HG02943 (cell line): ENCODE measurements around the gene TSR3.

ENCODE experiments used
- ATAC-seq: cut with Tn5 transposase; IDR thresholded peaks from one replicate; pipeline ENCODE4 v1.9.1; 2021; ENCODE audit warnings: mild to moderate bottlenecking, low read depth, moderate library complexity; ENCODE audit not compliant: unreplicated experiment

The TSR3 gene

DNA sequence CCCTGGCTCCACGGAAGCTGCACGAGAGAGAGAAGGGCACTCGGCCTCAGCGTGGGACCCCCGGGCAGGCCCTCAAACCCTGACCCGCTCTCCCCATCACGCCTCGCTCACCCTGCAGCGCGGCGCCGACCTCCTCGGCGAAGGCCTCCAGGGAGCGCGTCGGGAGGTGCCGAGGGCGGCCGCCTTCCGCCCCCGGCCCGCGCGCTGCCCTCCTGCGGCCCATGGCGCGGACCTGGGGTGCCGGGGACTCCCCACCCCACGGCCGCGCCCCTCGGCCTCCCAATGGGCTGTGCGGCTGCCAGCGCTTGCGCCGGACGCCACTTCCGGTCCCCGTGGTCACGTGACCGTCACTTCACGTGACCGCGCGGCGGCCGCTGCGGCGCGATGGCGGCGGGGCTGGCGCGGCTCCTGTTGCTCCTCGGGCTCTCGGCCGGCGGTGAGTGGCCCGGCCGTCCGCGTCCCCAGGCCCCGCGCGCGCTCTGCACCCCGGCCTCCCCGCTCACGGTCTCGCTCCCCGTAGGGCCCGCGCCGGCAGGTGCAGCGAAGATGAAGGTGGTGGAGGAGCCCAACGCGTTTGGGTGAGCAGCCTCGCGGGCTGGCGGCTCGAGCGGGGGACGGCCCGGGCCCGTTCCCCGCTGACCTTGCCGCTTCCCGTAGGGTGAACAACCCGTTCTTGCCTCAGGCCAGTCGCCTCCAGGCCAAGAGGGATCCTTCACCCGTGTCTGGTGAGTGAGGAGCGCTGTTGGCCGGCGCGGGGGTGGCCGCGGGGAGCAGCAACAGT is at the start of gene TSR3, which contains the start of gene GNPTG:
Gene TSR3 (minus strand): TSS at position 297 of the 781 bp plus-strand sequence. CDS start 74 bp downstream, at position 223.
Gene GNPTG (plus strand): TSS at position 350 of the 781 bp plus-strand sequence. CDS start 35 bp downstream, at position 385.
- ATAC-seq, result peak; percentile 61

DNA sequence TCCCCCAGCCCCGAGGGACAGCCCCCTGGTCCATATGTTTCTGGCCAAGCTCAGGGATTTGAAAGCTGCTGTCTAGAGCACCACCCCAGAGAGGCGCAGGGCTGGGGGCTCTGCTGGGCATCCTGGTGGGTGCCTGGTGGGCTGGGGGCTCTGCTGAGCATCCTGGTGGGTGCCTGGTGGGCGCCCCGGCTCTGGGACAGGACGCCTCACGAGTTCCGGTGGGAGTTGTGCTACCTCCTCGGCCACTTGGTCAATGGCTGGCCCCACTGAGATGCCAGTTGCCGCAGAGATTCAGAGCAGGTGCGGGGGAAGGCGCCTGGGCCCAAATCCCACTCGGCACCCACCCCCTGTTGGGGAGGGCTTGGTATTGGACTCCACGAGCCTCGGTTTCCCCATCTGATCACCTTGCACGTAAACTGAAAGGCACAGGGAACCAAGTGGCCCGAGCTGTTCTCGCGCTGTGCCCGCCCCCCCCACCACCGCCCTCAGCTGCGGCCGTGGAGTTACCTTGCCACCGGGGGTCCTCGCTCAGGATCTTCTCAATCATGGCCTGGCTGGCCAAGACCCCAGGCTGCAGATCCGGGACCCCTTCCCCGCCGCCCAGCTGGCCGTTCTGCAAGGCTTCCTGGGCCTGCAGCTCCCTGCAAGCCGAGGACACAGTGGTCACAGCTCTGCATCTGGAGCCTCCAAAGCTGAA is 49.5 kb upstream of the TSR3 start:
- ATAC-seq, result no peak

DNA sequence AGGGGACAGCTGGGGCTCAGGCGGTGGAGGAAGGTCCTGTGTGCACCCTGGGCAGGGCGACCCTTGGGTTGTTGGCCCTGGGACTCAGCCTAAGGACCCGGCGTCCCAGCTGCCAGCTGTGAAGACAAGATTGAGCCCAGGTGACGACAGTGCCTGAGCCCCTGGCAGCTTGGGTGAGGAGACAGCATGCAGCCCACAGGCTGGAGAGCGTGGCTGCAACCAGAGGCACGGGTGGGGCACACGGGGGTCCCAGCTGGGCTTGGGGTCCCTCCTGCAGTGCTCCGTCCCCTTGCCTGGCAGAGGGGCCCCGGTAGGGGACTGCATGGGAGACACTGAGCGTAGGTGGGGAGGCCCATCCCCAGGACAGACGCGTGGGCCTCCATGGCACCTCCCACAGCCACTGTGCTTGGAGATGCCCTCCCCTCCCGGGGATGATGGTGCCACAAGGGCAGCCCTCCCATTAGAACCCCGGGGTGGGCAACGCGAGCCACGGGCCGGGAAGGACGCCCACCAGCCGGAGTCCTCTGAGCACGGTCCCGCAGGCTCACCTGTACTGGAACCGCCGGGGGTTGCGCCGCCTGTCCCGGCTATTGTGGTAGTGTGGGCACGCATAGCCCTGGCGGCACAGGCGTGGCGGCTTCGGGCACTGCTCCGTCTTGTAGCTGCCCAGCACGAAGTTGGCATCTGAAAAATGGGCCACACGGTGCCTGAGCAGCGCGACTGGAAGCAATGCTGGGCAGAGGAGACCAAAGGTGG is 47.3 kb upstream of the TSR3 start:
- ATAC-seq, result no peak

DNA sequence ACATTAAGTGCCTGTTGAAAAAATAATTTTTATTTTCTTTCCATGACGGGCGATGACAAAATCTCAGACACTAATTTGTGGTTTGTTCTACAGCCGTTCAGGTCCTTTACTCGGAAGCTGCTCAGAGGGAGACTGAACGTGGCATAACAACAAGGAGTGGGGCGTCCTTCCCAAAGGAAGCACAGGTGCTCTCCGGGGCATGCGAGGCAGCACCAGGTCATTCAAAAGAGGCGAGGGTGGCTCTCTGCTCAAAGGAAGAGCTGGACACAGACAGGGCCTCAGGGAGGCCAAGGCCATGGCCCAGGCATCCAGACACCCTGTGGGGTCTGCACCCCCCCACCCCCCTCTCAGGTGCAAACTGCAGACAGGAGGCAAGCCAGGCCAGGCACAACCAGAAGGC is 46.7 kb upstream of the TSR3 start:
- no peak for ATAC-seq

DNA sequence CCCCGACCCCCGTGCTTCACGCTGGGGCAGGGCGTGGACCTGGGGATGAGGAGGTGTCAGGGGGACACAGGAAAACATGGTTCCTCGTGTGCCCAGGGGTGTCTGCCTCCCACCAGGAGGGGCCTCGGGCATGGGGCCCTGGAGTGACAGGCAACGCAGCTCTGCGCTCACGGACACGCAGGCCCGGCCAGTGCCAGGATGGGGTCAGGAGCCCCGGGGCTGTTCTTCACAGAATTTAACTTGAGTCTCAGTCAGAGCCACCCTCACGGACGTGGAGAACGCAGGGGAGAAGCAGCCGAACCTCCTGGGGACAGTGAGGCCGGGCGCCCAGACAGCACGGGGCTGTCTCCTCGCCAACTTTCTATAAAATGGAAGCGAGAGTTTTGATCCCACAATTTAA is 46.1 kb upstream of the TSR3 start:
- no peak for ATAC-seq

DNA sequence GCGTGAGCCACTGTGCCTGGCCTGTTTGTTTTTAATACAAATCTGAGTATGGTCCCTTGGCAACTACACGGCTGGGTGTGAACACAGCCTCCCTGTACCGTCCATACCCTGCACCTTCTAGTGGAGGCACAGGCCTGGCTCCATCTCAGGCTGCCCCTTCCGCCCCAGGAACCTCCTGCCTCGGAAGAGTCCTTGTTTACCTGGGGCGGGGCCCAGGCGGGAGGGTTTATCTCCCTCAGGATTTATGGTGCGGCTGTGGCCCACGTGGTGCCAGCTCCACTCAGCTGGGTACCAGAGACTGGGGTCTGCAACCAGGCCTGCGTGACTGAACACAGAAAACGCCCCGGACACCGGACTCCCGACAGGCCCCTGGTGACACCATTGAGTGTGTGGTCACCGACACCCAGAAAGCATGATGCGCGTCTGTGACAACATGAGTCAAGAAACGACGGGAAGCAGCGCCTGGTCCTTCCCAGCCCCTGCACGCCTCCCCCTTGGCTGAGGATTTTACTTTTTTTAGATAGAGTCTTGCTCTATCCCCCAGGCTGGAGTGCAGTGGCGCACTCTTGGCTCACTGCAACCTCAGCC is 43.9 kb upstream of the TSR3 start:
- no peak for ATAC-seq

DNA sequence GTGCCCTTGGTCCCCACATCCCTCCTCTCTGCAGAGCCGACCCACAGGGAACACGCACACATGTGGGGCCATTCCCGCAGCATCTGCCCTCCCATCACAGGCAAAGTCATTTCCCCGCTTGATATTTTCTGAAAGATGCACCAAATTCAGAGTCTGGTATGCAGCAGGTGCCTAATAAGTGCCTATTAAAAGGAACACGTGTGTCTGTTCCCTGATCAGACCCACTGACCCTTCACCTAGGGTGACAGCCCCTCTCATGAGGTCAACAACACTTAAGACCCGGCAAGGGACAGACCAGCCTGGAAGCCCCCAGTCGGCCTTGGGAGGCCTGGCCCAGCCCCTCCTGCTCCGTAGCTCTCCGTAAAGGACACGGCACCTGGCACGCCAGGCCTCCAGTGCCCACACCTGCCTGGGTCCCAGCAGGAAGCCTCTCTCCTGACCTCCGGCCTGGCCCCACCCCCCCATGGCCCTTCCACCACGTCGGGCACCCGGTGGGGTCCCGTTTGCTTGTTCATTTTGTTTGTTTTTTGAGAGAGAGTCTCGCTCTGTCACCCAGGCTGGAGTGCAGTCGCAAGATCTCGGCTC is 42.8 kb upstream of the TSR3 start:
- ATAC-seq, result no peak

DNA sequence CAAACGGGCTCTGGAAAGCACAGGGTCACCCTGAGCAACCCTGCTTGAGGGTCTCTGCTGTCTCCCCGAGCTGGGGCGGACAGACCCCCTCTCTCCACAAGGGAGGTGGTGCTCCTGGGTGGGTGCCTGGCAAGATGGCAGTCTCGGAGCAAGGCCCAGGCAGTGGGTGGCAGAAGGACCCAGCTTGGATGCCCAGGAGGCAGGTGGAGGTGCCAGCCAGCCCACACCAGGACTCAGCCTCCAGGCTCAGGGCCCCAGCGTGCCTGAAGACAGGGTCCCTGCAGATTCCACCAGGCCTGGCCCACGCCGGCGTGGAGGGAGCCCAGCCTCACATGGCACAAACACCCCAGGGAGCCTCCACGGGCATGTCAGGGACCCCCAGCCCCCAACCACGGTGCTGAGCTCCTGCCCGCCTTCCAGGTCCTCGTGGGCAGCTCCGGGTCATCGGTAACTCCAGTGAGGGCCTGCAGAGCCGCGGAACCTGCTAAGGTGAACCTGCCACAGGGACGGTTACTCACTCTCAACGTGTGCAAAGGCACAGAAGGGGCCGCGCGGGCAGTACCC is 42.0 kb upstream of the TSR3 start:
- no peak for ATAC-seq

DNA sequence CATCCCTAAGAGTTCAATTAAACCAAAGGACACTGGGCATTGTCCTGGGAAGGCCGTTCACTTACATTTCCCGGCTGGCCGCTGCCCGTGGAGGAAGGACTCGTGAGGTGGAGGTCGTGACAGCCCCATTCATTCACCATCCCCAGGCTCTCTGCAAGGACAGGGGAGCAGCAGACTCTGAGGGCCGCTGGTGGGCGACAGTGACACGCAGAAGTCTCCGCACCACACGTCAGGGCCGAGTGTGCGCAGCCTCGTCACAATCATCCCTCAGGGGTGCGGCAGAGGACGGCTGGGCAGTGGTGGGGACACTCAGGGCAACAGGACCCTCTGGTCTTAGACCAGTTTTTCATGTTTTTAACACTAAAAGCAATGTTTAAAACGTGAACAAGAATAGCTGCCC is 41.1 kb upstream of the TSR3 start:
- ATAC-seq, result no peak

DNA sequence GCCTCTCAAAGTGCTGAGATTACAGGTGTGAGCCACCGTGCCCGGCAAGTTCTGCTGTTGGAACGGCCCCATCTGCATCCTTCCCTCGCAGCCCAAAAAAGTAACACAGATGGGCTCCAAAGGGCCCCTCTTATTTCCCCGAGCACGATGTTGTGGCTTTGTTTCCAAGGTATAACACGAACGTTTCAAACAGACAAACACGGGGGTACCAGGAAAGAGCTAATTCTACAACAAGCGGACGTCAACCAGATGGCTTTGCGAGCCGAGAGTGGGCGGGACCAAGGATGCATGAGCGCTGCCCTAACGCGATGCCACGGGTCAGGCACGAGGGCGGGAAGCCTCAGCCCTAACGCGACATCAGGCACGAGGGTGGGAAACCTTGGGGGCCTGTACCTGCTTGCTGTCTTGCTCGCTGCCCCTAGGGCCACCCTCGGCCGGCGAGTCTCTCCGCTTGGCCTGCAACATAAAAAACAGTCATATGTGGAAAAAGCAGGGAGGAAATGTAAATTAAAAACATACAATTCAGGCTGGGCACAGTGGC is 38.6 kb upstream of the TSR3 start:
- ATAC-seq, result no peak

DNA sequence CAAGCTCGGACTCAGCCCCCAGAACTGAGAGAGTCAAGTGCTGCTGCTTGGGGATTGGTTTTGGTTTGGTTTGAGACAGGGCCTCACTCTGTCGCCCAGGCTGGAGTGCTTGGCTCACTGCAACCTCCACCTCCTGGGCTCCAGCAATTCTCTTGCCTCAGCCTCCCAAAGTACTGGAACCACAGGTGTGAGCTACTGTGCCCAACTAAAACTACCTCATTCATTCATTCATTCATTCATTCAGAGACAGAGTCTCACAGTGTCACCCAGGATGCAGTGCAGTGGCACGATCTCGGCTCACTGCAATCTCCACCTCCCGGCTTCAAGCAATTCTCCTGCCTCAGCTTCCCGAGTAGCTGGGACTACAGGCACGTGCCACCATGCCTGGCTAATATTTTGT is 38.1 kb upstream of the TSR3 start:
- ATAC-seq, result no peak

DNA sequence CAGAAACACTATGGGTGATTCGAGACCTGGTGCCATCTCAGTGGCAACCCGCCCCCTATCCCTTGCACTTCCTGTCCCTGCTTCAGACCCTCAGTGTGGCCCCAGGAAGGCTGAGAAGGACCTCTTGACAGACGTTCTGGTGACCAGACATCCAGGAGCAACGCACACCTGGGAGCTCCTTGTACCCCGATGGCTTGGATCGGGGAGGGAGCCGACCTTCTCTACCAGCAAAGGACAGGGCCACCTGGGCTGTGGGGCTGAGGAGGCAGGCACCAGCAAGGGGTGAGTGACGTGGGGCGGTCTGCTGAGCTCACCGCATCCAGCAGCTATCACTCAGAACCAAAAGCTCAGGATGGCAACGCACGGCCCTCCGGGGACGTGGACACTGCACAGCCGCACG is 35.7 kb upstream of the TSR3 start:
- ATAC-seq, result no peak

DNA sequence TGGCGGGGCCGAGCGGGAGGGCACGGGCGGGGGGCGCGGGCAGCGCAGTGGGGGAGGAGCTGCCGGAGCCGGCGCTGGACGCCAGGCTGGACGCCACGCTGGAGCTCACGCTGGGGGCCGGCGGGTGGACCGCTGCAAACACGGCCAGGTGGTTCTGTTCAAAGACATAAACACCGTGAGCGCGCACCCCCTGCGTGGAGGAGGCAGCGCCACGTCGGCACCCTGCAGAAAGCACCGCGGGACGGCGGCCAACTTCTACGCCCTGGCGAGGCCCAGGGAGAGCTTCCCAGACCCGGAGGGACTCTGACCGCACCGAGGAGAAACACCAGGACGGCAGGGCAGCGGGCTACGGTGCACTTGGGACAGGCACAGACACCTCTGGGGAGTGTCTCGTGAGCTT is 33.6 kb upstream of the TSR3 start:
- ATAC-seq, result no peak

DNA sequence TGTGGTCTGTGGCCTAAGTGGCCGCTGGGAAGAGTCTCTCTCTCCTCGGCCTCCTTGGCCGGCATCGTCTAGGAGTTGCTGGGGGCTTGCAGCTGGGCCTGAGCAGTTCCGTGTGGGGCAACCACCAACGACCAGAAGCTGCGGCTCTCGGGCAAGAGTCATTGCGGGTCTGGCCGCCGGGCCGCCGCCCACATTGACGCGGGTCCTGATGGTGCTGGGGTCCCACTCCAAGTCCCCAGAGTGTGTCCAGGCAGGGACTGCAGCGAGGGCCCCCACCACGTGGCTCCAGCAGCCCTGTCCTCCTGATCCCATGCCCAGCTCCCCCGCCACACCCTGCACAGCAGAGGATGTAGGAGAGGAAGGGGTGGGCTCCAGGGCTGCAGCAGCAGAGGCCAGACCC is 31.9 kb upstream of the TSR3 start:
- ATAC-seq, result no peak

DNA sequence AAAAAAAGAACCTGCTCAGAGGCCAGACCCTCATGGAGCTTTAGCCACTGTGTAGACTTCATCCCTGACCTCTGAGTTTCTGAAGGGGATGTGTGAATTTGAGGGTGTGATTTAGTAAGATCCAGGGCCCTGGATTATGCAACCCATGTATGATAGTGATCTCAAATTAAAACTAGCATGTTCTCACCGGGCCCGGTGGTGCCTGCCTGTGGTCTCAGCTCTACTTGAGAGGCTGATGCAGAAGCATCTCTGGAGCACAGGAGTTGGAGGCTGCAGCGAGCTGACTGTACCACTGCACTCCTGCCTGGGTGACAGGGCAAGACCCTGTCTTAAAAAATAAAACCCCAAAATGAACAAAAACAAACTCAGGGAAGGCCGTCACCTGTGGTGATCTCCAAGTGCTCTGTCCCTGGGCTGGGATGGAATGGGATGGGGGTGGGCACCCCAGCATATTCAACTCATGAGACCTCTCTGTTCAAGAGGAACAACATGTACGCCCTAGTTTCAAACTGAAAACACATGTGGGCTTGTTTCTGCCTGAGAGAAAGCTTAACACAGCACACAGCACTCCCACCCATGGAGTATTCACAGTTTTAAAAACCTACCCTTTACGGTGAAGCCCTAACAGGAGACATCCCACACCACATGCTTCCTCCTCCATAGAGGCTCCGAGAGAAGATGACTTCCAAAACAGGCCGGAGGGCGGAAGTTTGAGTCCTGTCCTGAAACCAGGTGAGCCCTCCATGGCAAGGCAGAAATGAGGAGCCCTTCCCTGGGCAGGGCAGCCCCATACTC is 30.1 kb upstream of the TSR3 start:
- ATAC-seq, result no peak

DNA sequence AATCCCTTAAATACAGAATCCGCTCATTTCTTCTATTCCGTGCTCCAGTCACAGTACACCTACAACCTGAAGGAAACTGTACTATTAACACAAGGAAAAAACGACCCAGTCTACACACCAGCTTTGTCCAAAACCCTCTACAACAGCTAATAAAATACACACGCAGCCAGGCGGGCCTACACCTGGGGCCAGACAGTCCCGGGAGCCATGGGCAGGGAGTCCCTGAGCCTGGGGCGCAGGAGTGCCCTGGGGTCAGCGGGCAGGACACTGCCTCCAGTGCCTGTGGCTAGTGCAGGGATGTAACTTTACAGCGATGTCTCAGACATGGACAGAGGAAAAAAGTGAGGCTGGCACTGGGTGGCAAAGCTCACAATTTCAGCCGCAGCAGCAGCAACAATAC is 28.5 kb upstream of the TSR3 start:
- ATAC-seq, result no peak

DNA sequence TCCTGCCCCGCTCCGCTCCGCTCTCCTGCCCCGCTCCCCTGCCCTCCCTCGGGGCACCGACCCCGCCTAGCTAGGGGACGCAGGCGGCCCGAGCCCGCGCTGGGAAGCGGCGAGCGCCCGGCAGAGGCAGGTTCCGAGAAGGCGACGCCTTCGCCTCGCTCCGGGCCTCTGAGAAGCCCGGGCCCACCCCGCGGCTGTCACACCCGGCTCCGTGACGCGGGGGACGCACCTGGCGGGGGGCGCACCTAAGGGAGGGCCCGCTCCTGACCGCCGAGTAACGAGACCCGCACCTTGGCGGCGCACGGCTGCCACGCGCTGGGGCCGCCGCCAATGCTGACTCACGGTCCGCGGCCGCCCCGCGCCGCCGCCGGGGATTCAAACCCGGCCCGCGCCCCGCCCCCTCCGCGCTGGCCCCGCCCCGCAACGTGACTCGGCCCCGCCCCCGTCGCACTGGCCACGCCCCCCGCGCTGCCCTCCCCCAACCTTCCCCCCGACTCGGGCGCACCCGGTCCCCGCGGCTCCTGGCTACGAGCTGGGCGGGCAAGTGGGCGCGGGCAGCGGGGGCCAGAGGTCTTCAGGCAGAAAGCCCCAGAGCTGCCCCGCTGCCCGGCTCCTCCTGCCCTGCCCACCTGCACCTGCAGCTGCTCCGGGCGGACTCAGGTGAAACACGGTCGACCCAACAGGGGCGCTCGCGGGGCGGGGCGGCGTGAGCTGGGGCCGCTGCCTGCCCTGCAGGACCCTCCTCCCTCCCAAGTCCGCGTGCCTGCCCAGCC is 27.8 kb upstream of the TSR3 start:
- ATAC-seq, result no peak

DNA sequence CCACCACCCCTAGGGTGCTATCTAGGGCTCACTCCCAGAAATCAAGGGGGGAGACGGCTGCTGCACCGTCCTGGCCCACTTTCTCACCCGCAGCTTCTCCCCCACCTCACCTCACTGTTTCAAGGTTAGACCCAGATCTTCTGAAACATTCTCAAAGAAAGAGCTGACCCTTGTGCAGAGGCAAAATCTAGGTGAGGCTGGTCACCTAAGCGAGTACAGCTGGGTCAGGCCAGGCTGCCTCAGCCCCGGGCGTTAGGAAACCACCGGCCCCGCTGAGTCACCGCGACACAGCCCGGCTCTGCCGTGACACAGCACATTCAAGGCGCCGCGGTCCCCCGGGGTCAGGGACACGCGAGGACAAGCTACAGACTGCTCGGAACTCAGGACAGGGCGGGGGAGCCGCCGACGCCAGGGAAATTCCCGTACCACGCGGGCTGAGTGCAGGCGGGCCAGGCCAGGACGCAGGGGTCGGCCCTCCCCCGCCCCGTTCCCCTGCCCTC is 27.2 kb upstream of the TSR3 start:
- ATAC-seq, result no peak
